ENCODE results near the gene CHST15.

Gene CHST15

GRCh38 chr10:124048371-124049290 lies 44.8 kb downstream of the CHST15 start:
- in situ Hi-C loops (cut with HindIII; ENCODE audit: low sequenced_read_pairs), result no loop called here
- no peak overlapping the region for H3K4me3 ChIP-seq (ENCODE audit: low read depth, low read length)
- peak; percentile 84 for DNase-seq (ENCODE audit: low read depth, low spot score)
- no peak for TF ChIP-seq CTCF (IDR thresholded peaks at IDR 0.05; ENCODE audit: low read depth, low read length)

GRCh38 chr10:124047427-124048152 lies 45.8 kb downstream of the CHST15 start:
- DNase-seq (ENCODE audit: low read depth, low spot score), result no peak
- no peak for TF ChIP-seq CTCF (IDR thresholded peaks at IDR 0.05; ENCODE audit: low read depth, low read length)
- H3K4me3 ChIP-seq (ENCODE audit: low read depth, low read length), result no peak overlapping the region
- in situ Hi-C loops (cut with HindIII; ENCODE audit: low sequenced_read_pairs), result no loop called here

- H3K4me3 ChIP-seq (ENCODE audit: low read depth, low read length), result no peak overlapping the region
- TF ChIP-seq CTCF (IDR thresholded peaks at IDR 0.05; ENCODE audit: low read depth, low read length), result no peak
- in situ Hi-C loops (cut with HindIII; ENCODE audit: low sequenced_read_pairs), result no loop called here
- DNase-seq (ENCODE audit: low read depth, low spot score), result no peak
Observed at GRCh38 chr10:124045801-124046355, 47.5 kb downstream of the CHST15 start.

- H3K4me3 ChIP-seq (ENCODE audit: low read depth, low read length), result no peak overlapping the region
- TF ChIP-seq CTCF (IDR thresholded peaks at IDR 0.05; ENCODE audit: low read depth, low read length), result no peak
- DNase-seq (ENCODE audit: low read depth, low spot score), result no peak
- in situ Hi-C loops (cut with HindIII; ENCODE audit: low sequenced_read_pairs), result no loop called here
Observed at GRCh38 chr10:124045276-124045675, 48.1 kb downstream of the CHST15 start.

DNA sequence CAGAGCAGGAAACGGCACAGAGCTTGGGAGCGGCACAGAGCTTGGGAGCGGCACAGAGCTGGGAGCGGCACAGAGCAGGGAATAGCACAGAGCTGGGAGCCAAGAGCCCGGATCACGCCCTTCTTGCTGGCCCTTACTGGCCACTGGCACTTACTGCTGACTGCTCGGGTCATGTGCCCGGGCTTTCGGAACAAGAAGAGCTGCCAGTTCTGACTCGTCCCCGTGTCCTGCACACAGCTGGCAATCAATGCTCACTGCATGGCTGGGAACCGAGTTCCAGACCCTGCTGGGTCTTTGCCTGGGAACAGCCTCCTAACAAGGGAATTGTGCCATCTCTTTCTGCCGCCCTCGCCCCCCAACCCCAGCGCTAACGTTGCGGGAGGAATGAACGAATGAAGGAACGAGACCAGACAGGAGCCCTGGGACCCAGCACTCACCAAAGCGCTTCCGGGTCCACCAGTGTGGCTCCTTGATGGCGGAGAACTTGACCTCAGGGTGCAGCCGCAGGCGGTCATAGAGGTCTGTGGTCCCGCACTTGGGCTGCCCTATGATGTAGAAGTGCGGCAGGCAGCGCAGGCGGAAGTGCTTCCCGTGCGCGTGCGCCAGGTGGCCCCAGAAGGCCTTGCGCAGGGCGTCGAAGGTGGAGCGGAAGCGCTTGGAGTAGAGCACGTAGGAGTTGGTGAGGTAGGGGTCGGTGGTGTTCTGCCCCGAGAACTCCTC lies 49.1 kb downstream of the CHST15 start:
- in situ Hi-C loops (cut with HindIII; ENCODE audit: low sequenced_read_pairs), result no loop called here

More for the DNA sequence above, 49.1 kb downstream of the CHST15 start:
- no peak for TF ChIP-seq CTCF (IDR thresholded peaks at IDR 0.05; ENCODE audit: low read depth, low read length)
- no peak for DNase-seq (ENCODE audit: low read depth, low spot score)
- H3K4me3 ChIP-seq (ENCODE audit: low read depth, low read length), result no peak overlapping the region

Data from astrocyte of the spinal cord (primary cell).